GM12878 (cell line): ENCODE results near the gene PPP4R4. TPM values are rescaled to one million over a fixed set of nuclear protein-coding genes. Genes with fewer than 3 reads are reported as not detected.

Experiments used
- ATAC-seq: fragments of 200-7000 bp; cut with Tn5 transposase; 3 replicates; pipeline ENCODE4 v1.9.1; 2020; ENCODE audit warnings: mild to moderate bottlenecking, moderate library complexity
- BruUV-seq: library from RNA; stranded (reverse); fragments of 400-500 nt; replicated peaks from 2 replicates; lab custom pipeline; 2021; lab: Mats Ljungman, UMichigan
- CTCF ChIA-PET: fragments of 300-600 bp; sonication (Branson Sonifier 250); formaldehyde crosslinking; extraction: SDS; loops from one replicate; lab custom pipeline; 2021; ENCODE audit warnings: inconsistent platforms; lab: Yijun Ruan, JAX
- POLR2A ChIA-PET: fragments of 350-600 bp; formaldehyde crosslinking; extraction: SDS; loops from one replicate; lab custom pipeline; 2021; ENCODE audit warnings: inconsistent platforms; lab: Charles Lee
- RAD21 ChIA-PET: fragments of 300-600 bp; sonication (Branson Sonifier 250); formaldehyde crosslinking; loops from one replicate; lab custom pipeline; 2023; ENCODE audit warnings: antibody characterized with exemption; ENCODE audit not compliant: unreplicated experiment; lab: Charles Lee
- SMC1A ChIA-PET: fragments of 300-600 bp; sonication (Branson Sonifier 250); formaldehyde crosslinking; loops from one replicate; lab custom pipeline; 2023; ENCODE audit not compliant: unreplicated experiment, uncharacterized antibody; lab: Charles Lee
- DNase-seq: peaks from one replicate; pipeline ENCODE4 v3.0.0-alpha.2; 2011; ENCODE audit warnings: low read depth, low spot score
- FAIRE-seq: peaks from 3 replicates; lab custom pipeline; 2011; peaks lifted over from hg19 to GRCh38; lab: Jason Lieb, UNC
- H2AFZ ChIP-seq: 2 replicates; pipeline ENCODE4 v1.6.0; 2011; ENCODE audit warnings: low read depth, low read length, control low read depth; ENCODE audit not compliant: control insufficient read depth
- H3K27ac ChIP-seq: 2 replicates; pipeline ENCODE4 v1.5.1; 2011; ENCODE audit warnings: control low read depth; ENCODE audit not compliant: control insufficient read depth, insufficient read depth
- H3K27me3 ChIP-seq, 2 experiments: replicated peaks in 1 of 2; 2 replicates each; pipeline versions ENCODE4 v1.6.0 to v1.6.1; 2011; ENCODE audit warnings: low read length in 1 of 2; ENCODE audit not compliant: control insufficient read depth in 2 of 2, insufficient read depth in 2 of 2
- H3K36me3 ChIP-seq, 2 experiments: 2 replicates each; pipeline ENCODE4 v1.5.1; 2011; ENCODE audit warnings: low read length in 1 of 2; ENCODE audit not compliant: control insufficient read depth in 2 of 2, insufficient read depth in 2 of 2
- H3K4me1 ChIP-seq: 2 replicates; pipeline ENCODE4 v1.6.1; 2011; ENCODE audit warnings: mild to moderate bottlenecking, low read length, moderate library complexity, mixed read lengths; ENCODE audit not compliant: control insufficient read depth, insufficient read depth
- H3K4me2 ChIP-seq: 2 replicates; pipeline ENCODE4 v1.6.0; 2011; ENCODE audit warnings: control low read depth; ENCODE audit not compliant: control insufficient read depth, insufficient read depth
- H3K4me3 ChIP-seq: fragments of 200-600 bp; sonication (generic); 2 replicates; pipeline ENCODE4 v1.5.1; 2016
- H3K79me2 ChIP-seq: 2 replicates; pipeline ENCODE4 v1.6.0; 2011; ENCODE audit warnings: low read length; ENCODE audit not compliant: control insufficient read depth, insufficient read depth
- H3K9ac ChIP-seq: 2 replicates; pipeline ENCODE4 v1.8.0; 2011; ENCODE audit warnings: low read length, control low read depth, mixed read lengths; ENCODE audit not compliant: control insufficient read depth, insufficient read depth
- H3K9me3 ChIP-seq: replicated peaks from 3 replicates; pipeline ENCODE4 v1.5.1; 2011; ENCODE audit warnings: mild to moderate bottlenecking, low read length; ENCODE audit not compliant: control insufficient read depth, insufficient read depth
- H4K20me1 ChIP-seq: 2 replicates; pipeline ENCODE4 v1.6.0; 2011; ENCODE audit not compliant: control insufficient read depth, insufficient read depth
- BRCA1 ChIP-seq: IDR thresholded peaks from 2 replicates; pipeline ENCODE4 v1.6.1; 2011; ENCODE audit warnings: low read depth, low read length, improper control_type of control experiment
- CEBPB ChIP-seq, 2 experiments: fragments of 150-350 bp in 1 of 2; IDR thresholded peaks; 2 replicates each; pipeline ENCODE4 v1.6.1; 2012 to 2014; ENCODE audit warnings: low read depth in 2 of 2, low read length in 2 of 2, borderline replicate concordance in 1 of 2, inconsistent platforms in 1 of 2
- CHD4 ChIP-seq: fragments of 200-600 bp; sonication (generic); IDR thresholded peaks from 2 replicates; pipeline ENCODE4 v1.6.1; 2016; ENCODE audit warnings: mild to moderate bottlenecking
- KDM1A ChIP-seq: fragments of 200-600 bp; sonication (generic); IDR thresholded peaks from 2 replicates; pipeline ENCODE4 v1.6.1; 2016; ENCODE audit warnings: borderline replicate concordance
- MTA3 ChIP-seq: IDR thresholded peaks from 2 replicates; pipeline ENCODE4 v1.6.1; 2012; ENCODE audit warnings: low read length, inconsistent platforms, borderline replicate concordance
- TAF1 ChIP-seq: IDR thresholded peaks from 2 replicates; pipeline ENCODE4 v1.6.1; 2011; ENCODE audit warnings: mild to moderate bottlenecking, low read depth, low read length, borderline replicate concordance
- WRNIP1 ChIP-seq: IDR thresholded peaks from 2 replicates; pipeline ENCODE4 v1.6.1; 2011; ENCODE audit warnings: low read depth, low read length, improper control_type of control experiment, borderline replicate concordance
- ZNF217 ChIP-seq: fragments of 450-650 bp; IDR thresholded peaks from 2 replicates; pipeline ENCODE4 v1.6.1; 2017; ENCODE audit warnings: antibody characterized with exemption, mild to moderate bottlenecking
- WGBS: methylation state at CpG from one replicate; pipeline ENCODE4 v1.1.6; 2016; ENCODE audit warnings: low lambda C conversion rate; ENCODE audit not compliant: insufficient replicate concordance, insufficient coverage; ENCODE audit errors: missing lambda C conversion rate; 5-methylcytosine and 5-hydroxymethylcytosine counted together
- in situ Hi-C: fragments of 300-500 bp; cut with MboI; formaldehyde crosslinking; loops from 9 replicates; pipeline ENCODE4 v1.14.3; 2018; ENCODE audit warnings: mixed read lengths
- intact Hi-C: fragments of 100-400 bp; cut with micrococcal nuclease; formaldehyde crosslinking; loops from one replicate; pipeline ENCODE4 v1.14.2; 2022; ENCODE audit not compliant: unreplicated experiment
- polyA plus RNA-seq, 11 experiments: library from polyadenylated mRNA; depleted of rRNA in 4 of 11; unstranded in 6 of 11; stranded (reverse) in 5 of 11; fragments of >200 nt; fragmentation: Nextera tagmentation in 4 of 11; fragmentation: Illumina TruSeq in 1 of 11; extraction: Ambion mirVana in 4 of 11; extraction: Trizol in 1 of 11; gene quantifications; 1 replicate in 1 of 11; 2 replicates in 10 of 11; pipeline versions ENCODE4 v1.2.1 to v1.2.3, GENCODE V29; 2011 to 2016; ENCODE audit warnings: inconsistent platforms in 2 of 11, missing spikeins in 2 of 11, low read depth in 1 of 11
- total RNA-seq, 4 experiments: library from RNA; depleted of rRNA in 3 of 4; stranded (reverse); fragments of >200 nt in 3 of 4; fragmentation: Illumina TruSeq in 1 of 4; extraction: Trizol in 1 of 4; gene quantifications; 2 replicates each; pipeline versions ENCODE4 v1.2.1 to v1.2.3, GENCODE V29; 2013 to 2021
- TF ChIP-seq, protein P1 (sequence below): fragments of 450-650 bp; IDR thresholded peaks from 2 replicates; pipeline ENCODE4 v1.6.1; 2017; ENCODE audit warnings: low read depth, mild to moderate bottlenecking, moderate library complexity
- TF ChIP-seq, protein P2 (sequence below): fragments of 450-650 bp; IDR thresholded peaks from 2 replicates; pipeline ENCODE4 v1.6.1; 2017; ENCODE audit warnings: borderline replicate concordance

PPP4R4 gene
- total and polyA plus RNA-seq, 10 of the 15 experiments (the other 5 are each of a cell fraction or from before 2014, with no cell fraction given) = 0.01 to 0.13 (median 0.08) TPM; not detected in 4

DNA sequence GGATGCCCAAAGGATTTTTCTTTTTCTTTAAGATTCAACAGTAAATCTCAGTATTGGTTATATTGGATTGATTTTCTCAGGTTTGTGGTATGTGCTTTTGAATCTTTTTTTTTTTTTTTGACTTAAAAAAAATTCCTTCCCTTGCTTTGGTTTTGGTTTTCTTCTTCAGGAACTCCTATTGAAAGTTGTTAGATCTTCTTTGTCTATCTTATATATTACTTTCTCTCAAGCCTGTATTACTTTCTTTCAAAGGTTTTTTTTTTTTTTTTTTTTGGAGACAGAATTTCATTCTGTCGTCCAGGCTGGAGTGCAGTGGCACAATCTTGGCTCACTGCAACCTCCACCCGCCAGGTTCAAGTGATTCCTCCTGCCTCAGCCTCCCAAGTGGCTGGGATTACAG, 21.9 kb downstream of the PPP4R4 start:
- Histone ChIP-seq H3K79me2 (no peaks in the 10 kb centered on the region), H3K4me1 (no peaks in the 10 kb centered on the region), H3K27me3 (no peaks in the 10 kb centered on the region; a peak in 1 of 4 replicates), H2AFZ (no peak overlapping the region), H3K9me3 (no peaks in the 10 kb centered on the region), H3K9ac (no peak overlapping the region), H3K36me3 (no peaks in the 10 kb centered on the region), H3K4me3 (no peak overlapping the region), H3K4me2 (no peak overlapping the region), H3K27ac (no peak overlapping the region), H4K20me1 (no peaks in the 10 kb centered on the region)
- BruUV-seq = no TSS peak
- in situ Hi-C loops = no loop called here
- POLR2A ChIA-PET = no interaction called here
- FAIRE-seq = no peak
- no peak for TF ChIP-seq BRCA1
- TF ChIP-seq KDM1A = no peak
- no peak for TF ChIP-seq WRNIP1
- TF ChIP-seq MTA3 = no peak
- no peak for TF ChIP-seq CHD4
- TF ChIP-seq, protein P1, sequence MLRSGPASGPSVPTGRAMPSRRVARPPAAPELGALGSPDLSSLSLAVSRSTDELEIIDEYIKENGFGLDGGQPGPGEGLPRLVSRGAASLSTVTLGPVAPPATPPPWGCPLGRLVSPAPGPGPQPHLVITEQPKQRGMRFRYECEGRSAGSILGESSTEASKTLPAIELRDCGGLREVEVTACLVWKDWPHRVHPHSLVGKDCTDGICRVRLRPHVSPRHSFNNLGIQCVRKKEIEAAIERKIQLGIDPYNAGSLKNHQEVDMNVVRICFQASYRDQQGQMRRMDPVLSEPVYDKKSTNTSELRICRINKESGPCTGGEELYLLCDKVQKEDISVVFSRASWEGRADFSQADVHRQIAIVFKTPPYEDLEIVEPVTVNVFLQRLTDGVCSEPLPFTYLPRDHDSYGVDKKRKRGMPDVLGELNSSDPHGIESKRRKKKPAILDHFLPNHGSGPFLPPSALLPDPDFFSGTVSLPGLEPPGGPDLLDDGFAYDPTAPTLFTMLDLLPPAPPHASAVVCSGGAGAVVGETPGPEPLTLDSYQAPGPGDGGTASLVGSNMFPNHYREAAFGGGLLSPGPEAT = no peak
- no peak for TF ChIP-seq ZNF217
- TF ChIP-seq TAF1 = no peak
- TF ChIP-seq CEBPB (IDR thresholded peaks at IDR 0.05; ENCODE audit: borderline replicate concordance in 1 of 2, low read depth in 2 of 2, low read length in 2 of 2) = no peak
- TF ChIP-seq, protein P2, sequence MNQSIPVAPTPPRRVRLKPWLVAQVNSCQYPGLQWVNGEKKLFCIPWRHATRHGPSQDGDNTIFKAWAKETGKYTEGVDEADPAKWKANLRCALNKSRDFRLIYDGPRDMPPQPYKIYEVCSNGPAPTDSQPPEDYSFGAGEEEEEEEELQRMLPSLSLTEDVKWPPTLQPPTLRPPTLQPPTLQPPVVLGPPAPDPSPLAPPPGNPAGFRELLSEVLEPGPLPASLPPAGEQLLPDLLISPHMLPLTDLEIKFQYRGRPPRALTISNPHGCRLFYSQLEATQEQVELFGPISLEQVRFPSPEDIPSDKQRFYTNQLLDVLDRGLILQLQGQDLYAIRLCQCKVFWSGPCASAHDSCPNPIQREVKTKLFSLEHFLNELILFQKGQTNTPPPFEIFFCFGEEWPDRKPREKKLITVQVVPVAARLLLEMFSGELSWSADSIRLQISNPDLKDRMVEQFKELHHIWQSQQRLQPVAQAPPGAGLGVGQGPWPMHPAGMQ = no peak
- RAD21 ChIA-PET = no interaction called here
- DNase-seq = no peak
- intact Hi-C loops = no loop called here
- no peak for ATAC-seq
- SMC1A ChIA-PET = no interaction called here
- CTCF ChIA-PET = interaction anchor here (1.3 kb wide), 1 partner anchor 12 kb away, joined by 3 read pairs; no protein-coding TSS in a partner anchor
- WGBS = 0% methylated on average over 1 of the region's 2 CpGs
